Prostate gland (tissue), 2 donors: ENCODE results near the gene ZBTB44.

ENCODE experiments used
- POLR2A ChIP-seq: fragments of 450-650 bp; IDR thresholded peaks from one replicate; pipeline ENCODE4 v1.6.1; 2016; ENCODE audit warnings: antibody characterized with exemption, mild to moderate bottlenecking
- POLR2AphosphoS5 ChIP-seq: sonication (generic); formaldehyde crosslinking; IDR thresholded peaks from one replicate; pipeline ENCODE4 v1.6.1; 2017; ENCODE audit warnings: antibody characterized with exemption
- TF ChIP-seq, protein P1 (sequence below), 4 experiments: fragments of 200-600 bp in 2 of 4; fragments of 450-650 bp in 2 of 4; sonication (generic) in 2 of 4; IDR thresholded peaks; 1 replicate in 3 of 4; 2 replicates in 1 of 4; pipeline ENCODE4 v1.5.1; 2016 to 2019; ENCODE audit warnings: antibody characterized with exemption in 4 of 4, mild to moderate bottlenecking in 2 of 4, moderate library complexity in 2 of 4

DNA sequence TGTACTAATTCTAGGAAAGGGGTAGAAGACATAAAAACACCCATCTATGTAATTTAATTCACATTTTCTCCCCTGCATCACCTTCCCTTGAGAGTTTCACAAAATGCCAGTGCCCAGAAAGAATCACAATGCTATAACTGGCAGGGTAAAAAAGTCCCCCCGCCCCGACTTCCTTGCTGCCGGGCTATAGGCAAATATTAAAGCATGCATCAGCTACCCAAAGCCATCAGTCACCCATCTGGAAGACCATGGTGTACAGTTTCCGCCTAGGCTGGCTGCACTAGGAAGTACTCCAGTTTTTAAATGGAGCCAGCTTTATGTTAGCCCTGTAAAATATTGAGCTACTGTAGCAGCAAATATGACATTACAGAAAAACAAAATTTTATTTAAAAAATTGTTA, 87.3 kb downstream of the ZBTB44 start:
- TF ChIP-seq POLR2A (no peak), POLR2AphosphoS5 (no peak)
- TF ChIP-seq, protein P1, sequence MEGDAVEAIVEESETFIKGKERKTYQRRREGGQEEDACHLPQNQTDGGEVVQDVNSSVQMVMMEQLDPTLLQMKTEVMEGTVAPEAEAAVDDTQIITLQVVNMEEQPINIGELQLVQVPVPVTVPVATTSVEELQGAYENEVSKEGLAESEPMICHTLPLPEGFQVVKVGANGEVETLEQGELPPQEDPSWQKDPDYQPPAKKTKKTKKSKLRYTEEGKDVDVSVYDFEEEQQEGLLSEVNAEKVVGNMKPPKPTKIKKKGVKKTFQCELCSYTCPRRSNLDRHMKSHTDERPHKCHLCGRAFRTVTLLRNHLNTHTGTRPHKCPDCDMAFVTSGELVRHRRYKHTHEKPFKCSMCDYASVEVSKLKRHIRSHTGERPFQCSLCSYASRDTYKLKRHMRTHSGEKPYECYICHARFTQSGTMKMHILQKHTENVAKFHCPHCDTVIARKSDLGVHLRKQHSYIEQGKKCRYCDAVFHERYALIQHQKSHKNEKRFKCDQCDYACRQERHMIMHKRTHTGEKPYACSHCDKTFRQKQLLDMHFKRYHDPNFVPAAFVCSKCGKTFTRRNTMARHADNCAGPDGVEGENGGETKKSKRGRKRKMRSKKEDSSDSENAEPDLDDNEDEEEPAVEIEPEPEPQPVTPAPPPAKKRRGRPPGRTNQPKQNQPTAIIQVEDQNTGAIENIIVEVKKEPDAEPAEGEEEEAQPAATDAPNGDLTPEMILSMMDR (IDR thresholded peaks at IDR 0.05), result no peak
